Pancreas (tissue), 10 donors: ENCODE data around the gene RAPGEF6. TPM values are rescaled to one million over a fixed set of nuclear protein-coding genes. Genes with fewer than 3 reads are reported as not detected.

ENCODE experiments used
- ATAC-seq, 4 donors: fragments of 200-7000 bp; cut with Tn5 transposase; one replicate each; pipeline versions ENCODE4 v1.8.0 to v1.9.1; 2020; ENCODE audit warnings: mild to moderate bottlenecking in 4 of 4, moderate library complexity in 4 of 4
- DNase-seq, 6 donors: peaks; one replicate each; pipeline ENCODE4 v3.0.0-alpha.2; 2020
- FAIRE-seq: peaks from 2 replicates; lab custom pipeline; 2012; peaks lifted over from hg19 to GRCh38; lab: Jason Lieb, UNC
- H3K27ac ChIP-seq, 4 donors: fragments of 200-600 bp; sonication (generic); 1 replicate in 3 of 4; 2 replicates in 1 of 4; pipeline versions ENCODE4 v1.5.0 to v1.8.0; 2020
- H3K27me3 ChIP-seq, 4 donors: fragments of 200-600 bp; one replicate each; pipeline ENCODE4 v1.8.0; 2021
- H3K36me3 ChIP-seq, 3 donors: fragments of 200-600 bp; sonication (generic) in 1 of 3; one replicate each; pipeline versions ENCODE4 v1.5.0 to v1.8.0; 2020 to 2021
- H3K4me1 ChIP-seq, 3 donors: fragments of 200-600 bp; one replicate each; pipeline ENCODE4 v1.8.0; 2021
- H3K4me3 ChIP-seq, 4 donors: fragments of 200-600 bp; sonication (generic) in 2 of 4; one replicate each; pipeline versions ENCODE4 v1.5.0 to v1.8.0; 2020 to 2021
- H3K9me3 ChIP-seq, 4 donors: fragments of 200-600 bp; one replicate each; pipeline ENCODE4 v1.8.0; 2021
- WGBS, 2 donors: extraction: QIAGEN DNeasy Blood & Tissue Kit; methylation state at CpG; one replicate each; pipeline ENCODE4 v1.1.7; 2013; 5-methylcytosine and 5-hydroxymethylcytosine counted together
- intact Hi-C, 3 donors: fragments of 100-400 bp; cut with DNase I; formaldehyde crosslinking; loops; one replicate each; pipeline versions ENCODE4 v1.11.1 to v1.14.2; 2022
- polyA plus RNA-seq, 2 donors: library from polyadenylated mRNA; stranded (reverse); fragments of 200-250 nt; gene quantifications; one replicate each; pipeline ENCODE4 v1.2.3, GENCODE V29; 2013
- total RNA-seq, 6 donors: library from RNA; stranded (reverse); fragmentation: NEBNext Ultra II Directional in 4 of 6; extraction: Animal tissue kit (Norgen Biotek cat#: 25700) in 4 of 6; gene quantifications; one replicate each; pipeline versions ENCODE4 v1.2.1 to v1.2.4, GENCODE V29; 2021 to 2023
- TF ChIP-seq, protein P1 (sequence below), 4 donors: fragments of 200-600 bp; sonication (generic) in 3 of 4; IDR thresholded peaks; one replicate each; pipeline versions ENCODE4 v1.5.0 to v1.8.0; 2021; ENCODE audit warnings: antibody characterized with exemption in 4 of 4
- donor health status: healthy with polysubstance abuse.
- donor health status: DM: no; HTN: no; CAD: no; lungs with moderate emphysema.
- donor health status: DM: no; HTN: no; CAD: no.
- donor health status: control.
- donor health status: control.
- donor health status: Bipolar disorder and iron deficiency.
- donor health status: DM: yes; HTN: yes; CAD: no.
- donor health status: DM: no; HTN: no; CAD: no.
- donor health status: DM: no; HTN: no; CAD: no.
- donor health status: DM: yes; HTN: yes; CAD: no.

Gene RAPGEF6
- total and polyA plus RNA-seq, 8 donors: 1.7 to 13.2 (median 6.7) TPM

DNA sequence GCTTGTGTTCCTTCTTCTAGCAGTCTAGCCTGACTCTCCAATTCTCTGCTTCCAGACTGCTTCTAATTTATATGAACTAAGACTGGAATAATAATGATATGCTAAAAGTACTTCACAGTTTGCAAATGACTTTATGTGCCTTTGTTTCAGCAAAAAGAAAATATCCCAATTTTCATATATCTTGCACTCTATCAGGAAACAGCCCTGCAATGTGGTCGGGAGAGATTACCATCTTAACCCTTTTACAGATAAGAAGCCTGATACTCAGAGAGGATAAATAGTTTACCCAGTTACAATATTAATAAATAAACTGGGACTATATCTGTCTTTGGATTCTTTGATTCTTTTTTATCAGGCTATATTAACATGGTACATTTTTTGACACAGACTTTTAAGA, 245.2 kb downstream of the RAPGEF6 start:
- WGBS, 2 donors: 42 to 57% methylated on average over 1 of the region's 1 CpG

DNA sequence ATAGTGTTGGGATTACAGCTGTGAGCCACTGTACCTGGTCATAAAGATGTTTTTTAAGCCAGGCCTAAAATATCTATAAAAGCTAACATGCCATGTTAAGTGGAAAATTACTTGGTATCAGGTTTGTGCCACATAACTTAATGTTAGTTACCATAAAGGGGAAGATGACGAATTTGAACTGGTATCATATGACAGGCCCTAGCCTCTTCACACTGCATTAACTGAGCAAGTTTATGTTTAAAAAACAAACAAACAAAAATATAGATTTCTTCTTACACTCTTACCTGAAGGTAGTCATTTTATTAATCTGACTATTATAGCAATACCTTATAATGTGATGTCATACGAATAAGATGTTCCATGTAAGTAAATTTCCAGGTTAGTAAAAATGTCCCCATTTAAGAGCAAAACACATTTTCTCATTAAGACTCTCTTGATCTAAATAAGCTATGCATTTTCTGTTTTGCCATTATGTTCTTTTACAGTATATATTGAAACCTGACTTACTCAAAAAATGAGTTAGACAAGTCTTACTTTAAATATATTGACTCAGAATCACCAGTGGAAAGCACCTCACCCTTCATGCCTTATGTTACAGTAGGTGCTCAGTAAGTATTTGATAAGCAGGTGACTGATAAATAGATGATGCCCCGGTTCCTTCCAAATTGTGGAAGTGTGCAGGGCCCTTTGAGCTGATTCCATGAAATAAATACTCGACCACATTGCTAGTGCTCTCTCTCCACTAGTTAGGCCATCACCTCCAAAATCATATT, 245.7 kb downstream of the RAPGEF6 start:
- DNase-seq: no peak
- 93 to 96% methylated on average over 4 of the region's 4 CpGs for WGBS, 2 donors
- H3K9me3 ChIP-seq: no peaks in the 10 kb centered on the region
- no peak for FAIRE-seq
- intact Hi-C loops: no loop called here
- H3K27ac ChIP-seq: no peak overlapping the region
- H3K4me3 ChIP-seq: no peak overlapping the region
- peaks cover 0 to 8% (median 0%) of the 10 kb centered on the region in 3 donors for H3K36me3 ChIP-seq
- H3K27me3 ChIP-seq: no peaks in the 10 kb centered on the region
- ATAC-seq: no peak
- TF ChIP-seq, protein P1, sequence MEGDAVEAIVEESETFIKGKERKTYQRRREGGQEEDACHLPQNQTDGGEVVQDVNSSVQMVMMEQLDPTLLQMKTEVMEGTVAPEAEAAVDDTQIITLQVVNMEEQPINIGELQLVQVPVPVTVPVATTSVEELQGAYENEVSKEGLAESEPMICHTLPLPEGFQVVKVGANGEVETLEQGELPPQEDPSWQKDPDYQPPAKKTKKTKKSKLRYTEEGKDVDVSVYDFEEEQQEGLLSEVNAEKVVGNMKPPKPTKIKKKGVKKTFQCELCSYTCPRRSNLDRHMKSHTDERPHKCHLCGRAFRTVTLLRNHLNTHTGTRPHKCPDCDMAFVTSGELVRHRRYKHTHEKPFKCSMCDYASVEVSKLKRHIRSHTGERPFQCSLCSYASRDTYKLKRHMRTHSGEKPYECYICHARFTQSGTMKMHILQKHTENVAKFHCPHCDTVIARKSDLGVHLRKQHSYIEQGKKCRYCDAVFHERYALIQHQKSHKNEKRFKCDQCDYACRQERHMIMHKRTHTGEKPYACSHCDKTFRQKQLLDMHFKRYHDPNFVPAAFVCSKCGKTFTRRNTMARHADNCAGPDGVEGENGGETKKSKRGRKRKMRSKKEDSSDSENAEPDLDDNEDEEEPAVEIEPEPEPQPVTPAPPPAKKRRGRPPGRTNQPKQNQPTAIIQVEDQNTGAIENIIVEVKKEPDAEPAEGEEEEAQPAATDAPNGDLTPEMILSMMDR (IDR thresholded peaks at IDR 0.05): no peak
- H3K4me1 ChIP-seq: peaks cover 0 to 27% (median 22%) of the 10 kb centered on the region in 3 donors

More for the DNA sequence above, 245.2 kb downstream of the RAPGEF6 start:
- FAIRE-seq (no peak), ATAC-seq (no peak), DNase-seq (no peak)
- Histone ChIP-seq H3K4me1 (peaks cover 0 to 31% (median 27%) of the 10 kb centered on the region in 3 donors), H3K9me3 (no peaks in the 10 kb centered on the region), H3K36me3 (peaks cover 0 to 8% (median 0%) of the 10 kb centered on the region in 3 donors), H3K27ac (no peak overlapping the region), H3K27me3 (no peaks in the 10 kb centered on the region), H3K4me3 (no peak overlapping the region)
- TF ChIP-seq, protein P1 (IDR thresholded peaks at IDR 0.05): no peak
- intact Hi-C loops: loop anchor here in 1 of 3 donors (10.0 kb wide), 1 partner anchor 115 kb away; no protein-coding TSS in a partner anchor

DNA sequence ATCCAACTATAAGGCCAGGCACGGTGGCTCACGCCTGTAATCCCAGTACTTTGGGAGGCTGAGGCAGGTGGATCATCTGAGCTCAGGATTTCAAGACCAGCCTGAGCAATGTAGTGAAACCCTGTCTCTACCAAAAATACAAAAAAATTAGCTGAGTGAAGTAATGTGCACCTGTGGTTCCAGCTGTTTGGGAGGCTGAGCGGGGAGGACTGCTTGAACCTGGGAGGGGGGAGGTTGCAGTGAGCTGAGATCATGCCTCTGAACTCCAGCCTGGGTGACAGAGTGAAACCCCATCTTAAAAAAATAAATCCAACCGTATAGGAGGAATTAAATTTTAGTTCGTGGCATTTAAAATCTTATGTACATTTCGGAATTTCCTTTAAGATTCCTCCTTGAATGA, 247.8 kb downstream of the RAPGEF6 start:
- H3K9me3 ChIP-seq: no peaks in the 10 kb centered on the region

DNA sequence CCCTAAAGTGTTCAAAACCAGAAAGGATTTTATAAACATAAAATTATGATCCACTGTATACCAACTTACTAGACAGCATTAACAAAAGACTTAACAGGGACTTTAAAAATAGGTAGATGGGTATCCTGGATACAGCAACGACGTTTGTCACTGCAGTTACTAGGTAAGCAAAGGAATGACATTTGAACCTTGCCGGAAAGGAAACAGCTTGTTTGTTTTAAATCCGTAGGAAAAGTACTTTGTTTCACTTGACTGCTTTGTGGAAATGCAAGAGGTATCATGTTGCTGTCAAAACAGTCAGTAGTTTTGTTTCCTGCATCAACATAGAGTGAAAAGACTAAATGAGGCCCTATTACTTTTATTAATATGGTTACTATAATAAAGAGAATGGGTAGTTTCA, 248.2 kb downstream of the RAPGEF6 start:
- 22 to 25% methylated on average over 4 of the region's 4 CpGs for WGBS, 2 donors
- H3K36me3 ChIP-seq: peaks cover 0 to 8% (median 0%) of the 10 kb centered on the region in 3 donors
- ATAC-seq: peak in 3 of 4 donors; percentile 27 to 68 (median 31)
- H3K4me3 ChIP-seq: no peak overlapping the region
- no peak for DNase-seq
- H3K27me3 ChIP-seq: no peaks in the 10 kb centered on the region
- H3K27ac ChIP-seq: peak overlapping the region in 2 of 4 donors; percentile 6 to 43
- intact Hi-C loops: no loop called here
- no peaks in the 10 kb centered on the region for H3K9me3 ChIP-seq
- TF ChIP-seq, protein P1 (IDR thresholded peaks at IDR 0.05): no peak
- FAIRE-seq: no peak
- H3K4me1 ChIP-seq: peaks cover 0 to 16% (median 4%) of the 10 kb centered on the region in 3 donors

More for the DNA sequence above, 247.8 kb downstream of the RAPGEF6 start:
- Histone ChIP-seq H3K4me3 (no peak overlapping the region), H3K4me1 (peaks cover 0 to 14% (median 1%) of the 10 kb centered on the region in 3 donors), H3K27ac (peak overlapping the region in 2 of 4 donors; percentile 6 to 43), H3K36me3 (peaks cover 0 to 8% (median 0%) of the 10 kb centered on the region in 3 donors), H3K27me3 (no peaks in the 10 kb centered on the region)
- DNase-seq (no peak), ATAC-seq (no peak), FAIRE-seq (no peak)
- WGBS, 2 donors: 92 to 96% methylated on average over 6 of the region's 6 CpGs
- TF ChIP-seq, protein P1 (IDR thresholded peaks at IDR 0.05): no peak
- intact Hi-C loops: no loop called here
